A549 (cell line): ENCODE data around the gene FAM120A. TPM values are rescaled to one million over a fixed set of nuclear protein-coding genes. Genes with fewer than 3 reads are reported as not detected.
A peak's percentile ranks its signal among the peaks of the same experiment; 100 is the strongest.

Experiments
- ATAC-seq, 2 experiments: fragments of 200-7000 bp in 1 of 2; fragments of >200 bp in 1 of 2; cut with Nextera tagmentation in 1 of 2; cut with Tn5 transposase in 1 of 2; 3 replicates each; pipeline versions ENCODE4 v1.8.0 to v1.9.1; 2018 to 2020; ENCODE audit warnings: mild to moderate bottlenecking in 1 of 2, moderate library complexity in 1 of 2
- CTCF ChIA-PET: fragments of 300-600 bp; sonication (Branson Sonifier 250); formaldehyde crosslinking; extraction: SDS; loops from one replicate; lab custom pipeline; 2021; ENCODE audit warnings: antibody characterized with exemption, inconsistent platforms; lab: Yijun Ruan, JAX
- POLR2A ChIA-PET: fragments of 350-600 bp; formaldehyde crosslinking; extraction: SDS; loops from one replicate; lab custom pipeline; 2021; ENCODE audit warnings: antibody characterized with exemption, inconsistent platforms; lab: Yijun Ruan, JAX
- DNase-seq, 2 experiments: peaks; one replicate each; pipeline versions ENCODE4 v3.0.0 to v3.0.0-alpha.2; 2011 to 2016; ENCODE audit warnings: low read depth in 1 of 2, low spot score in 1 of 2
- FAIRE-seq: peaks from 2 replicates; lab custom pipeline; 2011; peaks lifted over from hg19 to GRCh38; lab: Jason Lieb, UNC
- H3K27ac ChIP-seq, 2 experiments: fragments of >200 bp; sonication (Bioruptor Twin); formaldehyde crosslinking; 3 replicates each; pipeline ENCODE4 v1.5.1; 2016 to 2017
- H3K4me1 ChIP-seq: fragments of >200 bp; sonication (Bioruptor Twin); formaldehyde crosslinking; 3 replicates; pipeline ENCODE4 v1.6.1; 2016
- H3K4me2 ChIP-seq: fragments of >200 bp; sonication (Bioruptor Twin); formaldehyde crosslinking; 3 replicates; pipeline ENCODE4 v1.6.1; 2016
- H3K4me3 ChIP-seq: fragments of >200 bp; sonication (Bioruptor Twin); formaldehyde crosslinking; 3 replicates; pipeline ENCODE4 v1.5.1; 2016
- H3K9me3 ChIP-seq: fragments of >200 bp; sonication (Bioruptor Twin); formaldehyde crosslinking; 3 replicates; pipeline ENCODE4 v1.6.1; 2016
- BCL3 ChIP-seq: fragments of >200 bp; sonication (Bioruptor Twin); formaldehyde crosslinking; IDR thresholded peaks from 3 replicates; pipeline ENCODE4 v1.6.1; 2016
- BHLHE40 ChIP-seq: IDR thresholded peaks from 2 replicates; pipeline ENCODE4 v1.6.1; 2012; ENCODE audit warnings: low read depth, low read length, inconsistent platforms
- CBX2 ChIP-seq: fragments of 200-600 bp; sonication (generic); IDR thresholded peaks from 2 replicates; pipeline ENCODE4 v1.6.1; 2016; ENCODE audit warnings: low read depth, mild to moderate bottlenecking, borderline replicate concordance
- CEBPB ChIP-seq, 2 experiments: fragments of >200 bp in 1 of 2; sonication (Bioruptor Twin) in 1 of 2; formaldehyde crosslinking in 1 of 2; IDR thresholded peaks; 2 replicates each; pipeline ENCODE4 v1.6.1; 2012 to 2016
- EHMT2 ChIP-seq: fragments of 200-600 bp; sonication (generic); IDR thresholded peaks from 2 replicates; pipeline ENCODE4 v1.6.1; 2016; ENCODE audit warnings: antibody characterized with exemption, low read depth, mild to moderate bottlenecking, moderate library complexity
- ELK1 ChIP-seq: fragments of 150-350 bp; IDR thresholded peaks from 2 replicates; pipeline ENCODE4 v1.6.1; 2014; ENCODE audit warnings: low read depth, mild to moderate bottlenecking, low read length
- FOSB ChIP-seq: fragments of 250-450 bp; sonication (Bioruptor Pico); IDR thresholded peaks from 2 replicates; pipeline ENCODE4 v1.5.0; 2020; ENCODE audit warnings: mild to moderate bottlenecking, moderate library complexity
- GATA3 ChIP-seq: IDR thresholded peaks from 2 replicates; pipeline ENCODE4 v1.6.1; 2012; ENCODE audit warnings: borderline replicate concordance
- HOXB13 ChIP-seq: fragments of 250-450 bp; sonication (Bioruptor Pico); IDR thresholded peaks from 2 replicates; pipeline ENCODE4 v1.5.0; 2020; ENCODE audit warnings: low read depth, mild to moderate bottlenecking, moderate library complexity
- HOXB5 ChIP-seq: fragments of 250-450 bp; sonication (Bioruptor Pico); IDR thresholded peaks from 2 replicates; pipeline ENCODE4 v1.5.0; 2020; ENCODE audit warnings: mild to moderate bottlenecking, moderate library complexity
- JUN ChIP-seq, 2 experiments: fragments of >200 bp; sonication (Bioruptor Twin); formaldehyde crosslinking; IDR thresholded peaks; 2 replicates in 1 of 2; 3 replicates in 1 of 2; pipeline ENCODE4 v1.6.1; 2016 to 2017
- KDM5A ChIP-seq: fragments of 200-600 bp; sonication (generic); IDR thresholded peaks from 2 replicates; pipeline ENCODE4 v1.6.1; 2016; ENCODE audit warnings: antibody characterized with exemption, mild to moderate bottlenecking
- MAX ChIP-seq: IDR thresholded peaks from 2 replicates; pipeline ENCODE4 v1.6.1; 2012
- MAZ ChIP-seq: fragments of 150-350 bp; IDR thresholded peaks from 2 replicates; pipeline ENCODE4 v1.6.1; 2014; ENCODE audit warnings: antibody characterized with exemption, low read depth, low read length, borderline replicate concordance
- MYC ChIP-seq: IDR thresholded peaks from 2 replicates; pipeline ENCODE4 v1.6.1; 2012; ENCODE audit warnings: mild to moderate bottlenecking, inconsistent platforms, low read length, improper control_type of control experiment, borderline replicate concordance
- NFE2L2 ChIP-seq: fragments of 150-350 bp; conservative IDR thresholded peaks from 2 replicates; pipeline ENCODE4 v1.6.1; 2014; ENCODE audit warnings: low read length
- NR3C1 ChIP-seq: fragments of >200 bp; sonication (Bioruptor Twin); formaldehyde crosslinking; IDR thresholded peaks from 3 replicates; pipeline ENCODE4 v1.6.1; 2017
- RCOR1 ChIP-seq: fragments of 150-350 bp; IDR thresholded peaks from 2 replicates; pipeline ENCODE4 v1.6.1; 2014; ENCODE audit warnings: antibody characterized with exemption, low read length, low read depth
- RFX5 ChIP-seq: fragments of 450-650 bp; IDR thresholded peaks from 2 replicates; pipeline ENCODE4 v1.7.1; 2014; ENCODE audit warnings: antibody characterized with exemption, mild to moderate bottlenecking, moderate library complexity
- SREBF2 ChIP-seq: fragments of 450-650 bp; IDR thresholded peaks from 2 replicates; pipeline ENCODE4 v1.6.1; 2014; ENCODE audit warnings: mild to moderate bottlenecking, moderate library complexity
- ZC3H11A ChIP-seq: fragments of 450-650 bp; IDR thresholded peaks from 2 replicates; pipeline ENCODE4 v1.6.1; 2014; ENCODE audit warnings: antibody characterized with exemption, mild to moderate bottlenecking
- ZFP36 ChIP-seq: fragments of 450-650 bp; IDR thresholded peaks from 2 replicates; pipeline ENCODE4 v1.6.1; 2014; ENCODE audit warnings: borderline replicate concordance; ENCODE audit not compliant: partially characterized antibody
- WGBS: methylation state at CpG from one replicate; pipeline ENCODE4 v1.1.6; 2017; ENCODE audit errors: missing lambda C conversion rate; 5-methylcytosine and 5-hydroxymethylcytosine counted together
- polyA plus RNA-seq, 4 experiments: library from polyadenylated mRNA; depleted of rRNA in 3 of 4; stranded (reverse); fragments of >200 nt; fragmentation: RNase III in 1 of 4; extraction: RNeasy Plus Mini Kit Qiagen cat#74134 plus additional on column Dnase treatment in 1 of 4; gene quantifications; 2 replicates in 3 of 4; 3 replicates in 1 of 4; pipeline ENCODE4 v1.2.3, GENCODE V29; 2011 to 2017
- TF ChIP-seq, protein P1 (sequence below): fragments of 450-650 bp; IDR thresholded peaks from 2 replicates; pipeline ENCODE4 v1.6.1; 2014; ENCODE audit warnings: antibody characterized with exemption
- TF ChIP-seq, protein P2 (sequence below): fragments of >200 bp; sonication (Bioruptor Twin); formaldehyde crosslinking; IDR thresholded peaks from 3 replicates; pipeline ENCODE4 v1.5.1; 2016
- TF ChIP-seq, protein P3 (sequence below): fragments of >200 bp; sonication (Bioruptor Twin); formaldehyde crosslinking; IDR thresholded peaks from 2 replicates; pipeline ENCODE4 v1.6.1; 2016

The FAM120A gene
- polyA plus RNA-seq, 2 of the 4 experiments (the other 2 are of a cell fraction), result 86.3 to 111 TPM

DNA sequence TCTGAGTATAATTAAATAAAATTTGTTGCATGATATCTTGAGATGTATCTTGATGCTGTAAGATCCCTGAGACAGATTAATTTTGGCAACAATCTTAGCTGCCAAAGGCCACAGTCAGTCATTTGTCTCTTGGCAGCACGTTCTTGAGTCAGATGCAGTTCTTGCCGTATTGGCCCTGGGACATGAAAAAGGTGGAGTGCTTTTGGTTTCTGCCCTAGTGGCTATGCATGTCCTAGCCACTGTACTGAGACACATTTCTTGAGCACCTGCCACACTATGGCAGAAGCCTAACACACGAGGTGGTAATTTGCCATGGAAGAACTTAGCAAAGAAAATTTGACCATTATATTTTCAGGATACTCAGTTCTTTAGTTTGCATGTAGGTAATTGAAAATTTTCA, 79.9 kb downstream of the FAM120A start:
- TF ChIP-seq, protein P1, sequence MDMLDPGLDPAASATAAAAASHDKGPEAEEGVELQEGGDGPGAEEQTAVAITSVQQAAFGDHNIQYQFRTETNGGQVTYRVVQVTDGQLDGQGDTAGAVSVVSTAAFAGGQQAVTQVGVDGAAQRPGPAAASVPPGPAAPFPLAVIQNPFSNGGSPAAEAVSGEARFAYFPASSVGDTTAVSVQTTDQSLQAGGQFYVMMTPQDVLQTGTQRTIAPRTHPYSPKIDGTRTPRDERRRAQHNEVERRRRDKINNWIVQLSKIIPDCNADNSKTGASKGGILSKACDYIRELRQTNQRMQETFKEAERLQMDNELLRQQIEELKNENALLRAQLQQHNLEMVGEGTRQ, result no peak
- no peak for TF ChIP-seq BCL3
- TF ChIP-seq, protein P2, sequence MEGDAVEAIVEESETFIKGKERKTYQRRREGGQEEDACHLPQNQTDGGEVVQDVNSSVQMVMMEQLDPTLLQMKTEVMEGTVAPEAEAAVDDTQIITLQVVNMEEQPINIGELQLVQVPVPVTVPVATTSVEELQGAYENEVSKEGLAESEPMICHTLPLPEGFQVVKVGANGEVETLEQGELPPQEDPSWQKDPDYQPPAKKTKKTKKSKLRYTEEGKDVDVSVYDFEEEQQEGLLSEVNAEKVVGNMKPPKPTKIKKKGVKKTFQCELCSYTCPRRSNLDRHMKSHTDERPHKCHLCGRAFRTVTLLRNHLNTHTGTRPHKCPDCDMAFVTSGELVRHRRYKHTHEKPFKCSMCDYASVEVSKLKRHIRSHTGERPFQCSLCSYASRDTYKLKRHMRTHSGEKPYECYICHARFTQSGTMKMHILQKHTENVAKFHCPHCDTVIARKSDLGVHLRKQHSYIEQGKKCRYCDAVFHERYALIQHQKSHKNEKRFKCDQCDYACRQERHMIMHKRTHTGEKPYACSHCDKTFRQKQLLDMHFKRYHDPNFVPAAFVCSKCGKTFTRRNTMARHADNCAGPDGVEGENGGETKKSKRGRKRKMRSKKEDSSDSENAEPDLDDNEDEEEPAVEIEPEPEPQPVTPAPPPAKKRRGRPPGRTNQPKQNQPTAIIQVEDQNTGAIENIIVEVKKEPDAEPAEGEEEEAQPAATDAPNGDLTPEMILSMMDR, result no peak
- no peak for TF ChIP-seq HOXB5 (CRISPR knock-in tag)
- no peak for TF ChIP-seq ZC3H11A
- no peak for TF ChIP-seq SREBF2
- TF ChIP-seq ZFP36, result no peak
- no peak for TF ChIP-seq RCOR1
- Histone ChIP-seq H3K9me3 (no peaks in the 10 kb centered on the region), H3K4me1 (no peaks in the 10 kb centered on the region), H3K4me3 (no peak overlapping the region), H3K4me2 (no peak overlapping the region), H3K27ac (no peak overlapping the region)
- POLR2A ChIA-PET, result no interaction called here
- no peak for FAIRE-seq
- WGBS, result 84% methylated on average over 3 of the region's 3 CpGs
- peak in 1 of 2 experiments; percentile 36 for DNase-seq
- peak; percentile 71 to 77; a peak in 4 of 6 replicates for ATAC-seq
- CTCF ChIA-PET, result interaction anchor here (0.9 kb wide), 1 partner anchor 23 kb away, joined by 3 read pairs; no protein-coding TSS in a partner anchor

DNA sequence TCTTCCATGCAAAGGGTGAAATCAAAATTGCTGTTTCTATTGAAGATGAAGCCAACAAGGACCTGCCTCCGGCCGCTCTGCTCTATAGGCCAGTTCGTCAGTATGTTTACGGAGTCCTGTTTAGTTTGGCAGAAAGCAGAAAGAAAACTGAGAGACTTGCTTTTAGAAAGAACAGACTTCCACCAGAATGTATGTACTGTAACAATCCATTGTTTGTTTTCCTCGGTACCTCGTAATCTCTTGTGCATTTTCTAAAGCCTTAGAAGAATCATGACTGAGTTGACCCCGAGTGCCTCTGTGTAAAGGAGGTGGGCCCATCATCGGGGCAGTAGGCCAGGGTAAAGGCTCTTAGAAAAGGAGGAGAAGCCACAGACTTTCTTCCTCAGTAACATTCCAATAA, 80.7 kb downstream of the FAM120A start:
- ATAC-seq, result no peak
- WGBS, result 90% methylated on average over 8 of the region's 8 CpGs
- TF ChIP-seq MYC (no peak), CBX2 (no peak), ZC3H11A (no peak), EHMT2 (no peak), HOXB5 (CRISPR knock-in tag) (no peak), BHLHE40 (no peak), NR3C1 (no peak), GATA3 (no peak), MAX (no peak), JUN (IDR thresholded peaks at IDR 0.05) (no peak), KDM5A (no peak), MAZ (no peak), CEBPB (IDR thresholded peaks at IDR 0.05) (no peak), FOSB (no peak), ELK1 (no peak), NFE2L2 (no peak), RFX5 (no peak), HOXB13 (CRISPR knock-in tag) (no peak)
- TF ChIP-seq, protein P3, sequence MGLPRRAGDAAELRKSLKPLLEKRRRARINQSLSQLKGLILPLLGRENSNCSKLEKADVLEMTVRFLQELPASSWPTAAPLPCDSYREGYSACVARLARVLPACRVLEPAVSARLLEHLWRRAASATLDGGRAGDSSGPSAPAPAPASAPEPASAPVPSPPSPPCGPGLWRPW, result no peak

More for the DNA sequence above, 80.7 kb downstream of the FAM120A start:
- Histone ChIP-seq H3K27ac (no peak overlapping the region), H3K9me3 (no peaks in the 10 kb centered on the region), H3K4me1 (no peaks in the 10 kb centered on the region), H3K4me2 (no peak overlapping the region), H3K4me3 (no peak overlapping the region)
- DNase-seq (no peak), FAIRE-seq (no peak)
- ChIA-PET POLR2A (no interaction called here), CTCF (no interaction called here)
